ENCODE results near the gene TYRO3.

DNA sequence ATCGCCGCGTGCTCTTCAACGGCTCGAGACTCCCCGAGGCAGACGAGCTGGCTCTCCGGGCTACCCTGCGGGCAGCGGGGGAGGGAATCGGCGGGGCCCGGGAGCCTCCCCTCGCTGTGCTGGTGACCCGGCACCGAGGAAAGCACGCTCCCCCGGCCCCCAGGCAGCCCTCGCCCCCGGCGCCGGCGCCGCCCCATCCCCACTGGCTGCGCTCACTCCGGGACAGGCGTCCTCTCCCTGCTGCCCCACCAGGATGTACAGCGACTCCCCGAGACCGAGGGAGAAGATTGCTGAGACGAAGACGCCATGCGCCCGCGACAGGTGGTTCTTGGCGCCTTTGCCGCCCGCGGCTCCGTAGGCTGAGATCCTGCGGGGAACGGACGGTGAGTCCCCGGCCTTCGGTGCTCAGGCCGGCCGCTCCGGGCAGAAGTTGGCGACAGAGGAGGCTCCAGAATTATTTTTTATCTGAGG, 47.1 kb upstream of the TYRO3 start:
- TF ChIP-seq, protein P1, sequence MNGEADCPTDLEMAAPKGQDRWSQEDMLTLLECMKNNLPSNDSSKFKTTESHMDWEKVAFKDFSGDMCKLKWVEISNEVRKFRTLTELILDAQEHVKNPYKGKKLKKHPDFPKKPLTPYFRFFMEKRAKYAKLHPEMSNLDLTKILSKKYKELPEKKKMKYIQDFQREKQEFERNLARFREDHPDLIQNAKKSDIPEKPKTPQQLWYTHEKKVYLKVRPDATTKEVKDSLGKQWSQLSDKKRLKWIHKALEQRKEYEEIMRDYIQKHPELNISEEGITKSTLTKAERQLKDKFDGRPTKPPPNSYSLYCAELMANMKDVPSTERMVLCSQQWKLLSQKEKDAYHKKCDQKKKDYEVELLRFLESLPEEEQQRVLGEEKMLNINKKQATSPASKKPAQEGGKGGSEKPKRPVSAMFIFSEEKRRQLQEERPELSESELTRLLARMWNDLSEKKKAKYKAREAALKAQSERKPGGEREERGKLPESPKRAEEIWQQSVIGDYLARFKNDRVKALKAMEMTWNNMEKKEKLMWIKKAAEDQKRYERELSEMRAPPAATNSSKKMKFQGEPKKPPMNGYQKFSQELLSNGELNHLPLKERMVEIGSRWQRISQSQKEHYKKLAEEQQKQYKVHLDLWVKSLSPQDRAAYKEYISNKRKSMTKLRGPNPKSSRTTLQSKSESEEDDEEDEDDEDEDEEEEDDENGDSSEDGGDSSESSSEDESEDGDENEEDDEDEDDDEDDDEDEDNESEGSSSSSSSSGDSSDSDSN (CRISPR knock-in tag; IDR thresholded peaks at IDR 0.05): peak; percentile 25; the same call in 1 of the 2 replicates
- TF ChIP-seq BRCA1 (CRISPR knock-in tag; IDR thresholded peaks at IDR 0.05) (no peak), MYC (CRISPR knock-in tag; IDR thresholded peaks at IDR 0.05; ENCODE audit: borderline replicate concordance) (no peak), MLLT10 (CRISPR knock-in tag; IDR thresholded peaks at IDR 0.05) (no peak)
- TF ChIP-seq, protein P2, sequence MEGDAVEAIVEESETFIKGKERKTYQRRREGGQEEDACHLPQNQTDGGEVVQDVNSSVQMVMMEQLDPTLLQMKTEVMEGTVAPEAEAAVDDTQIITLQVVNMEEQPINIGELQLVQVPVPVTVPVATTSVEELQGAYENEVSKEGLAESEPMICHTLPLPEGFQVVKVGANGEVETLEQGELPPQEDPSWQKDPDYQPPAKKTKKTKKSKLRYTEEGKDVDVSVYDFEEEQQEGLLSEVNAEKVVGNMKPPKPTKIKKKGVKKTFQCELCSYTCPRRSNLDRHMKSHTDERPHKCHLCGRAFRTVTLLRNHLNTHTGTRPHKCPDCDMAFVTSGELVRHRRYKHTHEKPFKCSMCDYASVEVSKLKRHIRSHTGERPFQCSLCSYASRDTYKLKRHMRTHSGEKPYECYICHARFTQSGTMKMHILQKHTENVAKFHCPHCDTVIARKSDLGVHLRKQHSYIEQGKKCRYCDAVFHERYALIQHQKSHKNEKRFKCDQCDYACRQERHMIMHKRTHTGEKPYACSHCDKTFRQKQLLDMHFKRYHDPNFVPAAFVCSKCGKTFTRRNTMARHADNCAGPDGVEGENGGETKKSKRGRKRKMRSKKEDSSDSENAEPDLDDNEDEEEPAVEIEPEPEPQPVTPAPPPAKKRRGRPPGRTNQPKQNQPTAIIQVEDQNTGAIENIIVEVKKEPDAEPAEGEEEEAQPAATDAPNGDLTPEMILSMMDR (CRISPR knock-in tag; IDR thresholded peaks at IDR 0.05): no peak

Data from HepG2 (cell line).